MCF 10A (cell line): ENCODE results near the gene BNC2. TPM values are rescaled to one million over a fixed set of nuclear protein-coding genes. Genes with fewer than 3 reads are reported as not detected.

Source experiments
- BruUV-seq: library from RNA; stranded (reverse); fragments of 400-500 nt; replicated peaks from 2 replicates; lab custom pipeline; 2021; lab: Mats Ljungman, UMichigan
- CTCF ChIA-PET: fragments of 300-600 bp; sonication (Branson Sonifier 250); formaldehyde crosslinking; extraction: SDS; loops from one replicate; lab custom pipeline; 2021; ENCODE audit warnings: antibody characterized with exemption, inconsistent platforms; lab: Yijun Ruan, JAX
- POLR2A ChIA-PET: fragments of 300-600, 350-650 bp; sonication (Branson Sonifier 250); formaldehyde crosslinking; extraction: SDS; loops from one replicate; lab custom pipeline; 2020; ENCODE audit warnings: antibody characterized with exemption, inconsistent platforms; lab: Yijun Ruan, JAX
- DNase-seq: peaks from one replicate; pipeline ENCODE4 v3.0.0-alpha.2; 2018; ENCODE audit not compliant: unreplicated experiment
- H3K27ac Mint-ChIP-seq: one replicate; pipeline ENCODE4 v1.8.0; 2022; ENCODE audit warnings: mild to moderate bottlenecking, low read depth, mixed read lengths; ENCODE audit not compliant: unreplicated experiment
- H3K27me3 Mint-ChIP-seq: one replicate; pipeline ENCODE4 v1.8.0; 2022; ENCODE audit warnings: mixed read lengths; ENCODE audit not compliant: insufficient read depth, unreplicated experiment
- H3K36me3 Mint-ChIP-seq: one replicate; pipeline ENCODE4 v1.8.0; 2022; ENCODE audit warnings: mild to moderate bottlenecking, moderate library complexity, mixed read lengths; ENCODE audit not compliant: insufficient read depth, unreplicated experiment
- H3K4me1 Mint-ChIP-seq: one replicate; pipeline ENCODE4 v1.8.0; 2022; ENCODE audit warnings: mixed read lengths; ENCODE audit not compliant: insufficient read depth, unreplicated experiment
- H3K4me3 Mint-ChIP-seq: one replicate; pipeline ENCODE4 v1.8.0; 2022; ENCODE audit warnings: mild to moderate bottlenecking, moderate library complexity, mixed read lengths; ENCODE audit not compliant: unreplicated experiment
- H3K9me3 Mint-ChIP-seq: one replicate; pipeline ENCODE4 v1.8.0; 2022; ENCODE audit warnings: mixed read lengths; ENCODE audit not compliant: unreplicated experiment
- CTCF ChIP-seq: fragments of 200-600 bp; IDR thresholded peaks from one replicate; pipeline ENCODE4 v1.8.0; 2022; ENCODE audit warnings: antibody characterized with exemption, mild to moderate bottlenecking; ENCODE audit not compliant: unreplicated experiment
- intact Hi-C: fragments of 100-400 bp; cut with micrococcal nuclease; formaldehyde crosslinking; loops from 2 replicates; pipeline ENCODE4 v1.14.1; 2022
- total RNA-seq: library from RNA; stranded (reverse); gene quantifications from 2 replicates; pipeline ENCODE4 v1.2.3, GENCODE V29; 2022

Gene BNC2
- total RNA-seq, 1 experiment from 2014 or later = not detected

- H3K4me3 Mint-ChIP-seq = no peak overlapping the region
- no peaks in the 10 kb centered on the region for H3K36me3 Mint-ChIP-seq
- H3K9me3 Mint-ChIP-seq = no peaks in the 10 kb centered on the region
- no peaks in the 10 kb centered on the region for H3K27me3 Mint-ChIP-seq
- ChIA-PET CTCF (interaction anchor here (0.6 kb wide), 2 partner anchors 35 to 58 kb away, joined by 3 read pairs; no protein-coding TSS in a partner anchor), POLR2A (no interaction called here)
- no TSS peak for BruUV-seq
- no peaks in the 10 kb centered on the region for H3K4me1 Mint-ChIP-seq
- no peak for TF ChIP-seq CTCF
- intact Hi-C loops = no loop called here
- H3K27ac Mint-ChIP-seq = no peak overlapping the region
- DNase-seq = no peak
These were observed 279.4 kb downstream of the BNC2 start for GRCh38 chr9:16591092-16591491.

- POLR2A ChIA-PET = no interaction called here
- no peak overlapping the region for H3K4me3 Mint-ChIP-seq
- H3K27ac Mint-ChIP-seq = no peak overlapping the region
- TF ChIP-seq CTCF = no peak
- no peaks in the 10 kb centered on the region for H3K36me3 Mint-ChIP-seq
- no peaks in the 10 kb centered on the region for H3K9me3 Mint-ChIP-seq
- no TSS peak for BruUV-seq
- CTCF ChIA-PET = no interaction called here
- intact Hi-C loops = no loop called here
- no peaks in the 10 kb centered on the region for H3K27me3 Mint-ChIP-seq
- H3K4me1 Mint-ChIP-seq = no peaks in the 10 kb centered on the region
- DNase-seq = no peak
These were observed 284.9 kb downstream of the BNC2 start for GRCh38 chr9:16585591-16585990.

GRCh38 chr9:16579872-16580432 is 290.5 kb downstream of the BNC2 start:
- no peak overlapping the region for H3K4me3 Mint-ChIP-seq
- H3K36me3 Mint-ChIP-seq = no peaks in the 10 kb centered on the region
- ChIA-PET CTCF (no interaction called here), POLR2A (no interaction called here)
- H3K27me3 Mint-ChIP-seq = no peaks in the 10 kb centered on the region
- DNase-seq = no peak
- H3K9me3 Mint-ChIP-seq = no peaks in the 10 kb centered on the region
- intact Hi-C loops = no loop called here
- TF ChIP-seq CTCF = no peak
- no peaks in the 10 kb centered on the region for H3K4me1 Mint-ChIP-seq
- BruUV-seq = no TSS peak
- peak overlapping the region; percentile 7 for H3K27ac Mint-ChIP-seq

GRCh38 chr9:16575986-16576245 is 294.6 kb downstream of the BNC2 start:
- Mint-ChIP-seq H3K4me3 (no peak overlapping the region), H3K27ac (no peak overlapping the region), H3K9me3 (no peaks in the 10 kb centered on the region), H3K27me3 (no peaks in the 10 kb centered on the region), H3K4me1 (no peaks in the 10 kb centered on the region), H3K36me3 (no peaks in the 10 kb centered on the region)
- no TSS peak for BruUV-seq
- TF ChIP-seq CTCF = no peak
- POLR2A ChIA-PET = no interaction called here
- intact Hi-C loops = no loop called here
- CTCF ChIA-PET = interaction anchor here (0.6 to 1.1 kb wide), 3 partner anchors 11 to 695 kb away, joined by 3 read pairs; no protein-coding TSS in a partner anchor
- no peak for DNase-seq
